Mesenchymal stem cell (in vitro differentiated cells and primary cell): ENCODE results near the gene TBC1D22A.

Source experiments
- DNase-seq: peaks from one replicate; pipeline ENCODE4 v3.0.0-alpha.2; 2013
- H2AFZ ChIP-seq: one replicate; pipeline ENCODE4 v1.6.1; 2013; ENCODE audit warnings: low read depth, mild to moderate bottlenecking, control low read depth, inconsistent platforms, low read length, moderate library complexity
- H2AK5ac ChIP-seq: 2 replicates; pipeline ENCODE4 v1.6.1; 2013; ENCODE audit warnings: low read length, moderate library complexity, mild to moderate bottlenecking, inconsistent platforms; ENCODE audit not compliant: severe bottlenecking
- H2BK120ac ChIP-seq: one replicate; pipeline ENCODE4 v1.6.1; 2013; ENCODE audit warnings: low read depth, mild to moderate bottlenecking, inconsistent platforms, low read length, moderate library complexity
- H2BK12ac ChIP-seq, 2 experiments: one replicate each; pipeline ENCODE4 v1.6.1; 2013; ENCODE audit warnings: inconsistent platforms in 2 of 2, low read length in 2 of 2, mild to moderate bottlenecking in 2 of 2, moderate library complexity in 2 of 2, control low read depth in 1 of 2
- H2BK15ac ChIP-seq: one replicate; pipeline ENCODE4 v1.6.1; 2013; ENCODE audit warnings: mild to moderate bottlenecking, low read depth, inconsistent platforms; ENCODE audit not compliant: poor library complexity, severe bottlenecking
- H2BK5ac ChIP-seq: 2 replicates; pipeline ENCODE4 v1.6.1; 2013; ENCODE audit warnings: low read depth, mild to moderate bottlenecking, low read length, control low read depth, inconsistent platforms; ENCODE audit not compliant: poor library complexity, severe bottlenecking
- H3K14ac ChIP-seq, 2 experiments: one replicate each; pipeline ENCODE4 v1.6.1; 2013; ENCODE audit warnings: inconsistent platforms in 2 of 2, low read length in 2 of 2, control low read depth in 1 of 2, mild to moderate bottlenecking in 1 of 2, moderate library complexity in 1 of 2
- H3K18ac ChIP-seq, 2 experiments: one replicate each; pipeline ENCODE4 v1.6.1; 2013; ENCODE audit warnings: inconsistent platforms in 2 of 2, low read length in 2 of 2, control low read depth in 1 of 2, low read depth in 1 of 2, mild to moderate bottlenecking in 1 of 2
- H3K23ac ChIP-seq, 2 experiments: one replicate each; pipeline ENCODE4 v1.6.1; 2013; ENCODE audit warnings: inconsistent platforms in 2 of 2, low read length in 2 of 2, mild to moderate bottlenecking in 2 of 2, moderate library complexity in 2 of 2, control low read depth in 1 of 2
- H3K27ac ChIP-seq: 2 replicates; pipeline ENCODE4 v1.5.1; 2013; ENCODE audit warnings: mild to moderate bottlenecking, moderate library complexity, low read length, control low read depth, inconsistent platforms; ENCODE audit not compliant: poor library complexity, severe bottlenecking
- H3K27me3 ChIP-seq, 2 experiments: 2 replicates each; pipeline versions ENCODE4 v1.6.1 to v1.7.0; 2013; ENCODE audit warnings: low read length in 2 of 2, mild to moderate bottlenecking in 2 of 2, moderate library complexity in 2 of 2, control low read depth in 1 of 2, inconsistent platforms in 1 of 2; ENCODE audit not compliant: control insufficient read depth in 1 of 2, insufficient read depth in 1 of 2
- H3K36me3 ChIP-seq, 2 experiments: 2 replicates each; pipeline versions ENCODE4 v1.6.1 to v1.7.0; 2013; ENCODE audit warnings: low read length in 2 of 2, control low read depth in 1 of 2, inconsistent platforms in 1 of 2, low read depth in 1 of 2, mild to moderate bottlenecking in 1 of 2; ENCODE audit not compliant: insufficient read depth in 2 of 2, control insufficient read depth in 1 of 2
- H3K4ac ChIP-seq, 2 experiments: one replicate each; pipeline ENCODE4 v1.6.1; 2013; ENCODE audit warnings: inconsistent platforms in 2 of 2, low read length in 2 of 2, mild to moderate bottlenecking in 2 of 2, moderate library complexity in 2 of 2, control low read depth in 1 of 2, low read depth in 1 of 2
- H3K4me1 ChIP-seq: 2 replicates; pipeline ENCODE4 v1.6.1; 2013; ENCODE audit warnings: low read depth, low read length, control low read depth; ENCODE audit not compliant: control insufficient read depth, insufficient read depth
- H3K4me2 ChIP-seq: 2 replicates; pipeline ENCODE4 v1.6.1; 2013; ENCODE audit warnings: low read length, mild to moderate bottlenecking, inconsistent platforms; ENCODE audit not compliant: poor library complexity, severe bottlenecking
- H3K4me3 ChIP-seq, 2 experiments: 2 replicates each; pipeline versions ENCODE4 v1.5.1 to v1.7.0; 2013; ENCODE audit warnings: low read length in 2 of 2, mild to moderate bottlenecking in 2 of 2, control low read depth in 1 of 2, low read depth in 1 of 2; ENCODE audit not compliant: insufficient read depth in 1 of 2
- H3K79me1 ChIP-seq: replicated peaks from 2 replicates; pipeline ENCODE4 v1.6.1; 2013; ENCODE audit warnings: mild to moderate bottlenecking, control low read depth, low read length, inconsistent platforms; ENCODE audit not compliant: poor library complexity, severe bottlenecking
- H3K9ac ChIP-seq: 2 replicates; pipeline ENCODE4 v1.7.0; 2013; ENCODE audit warnings: mild to moderate bottlenecking, low read length, moderate library complexity
- H3K9me3 ChIP-seq: 2 replicates; pipeline ENCODE4 v1.7.0; 2013; ENCODE audit warnings: mild to moderate bottlenecking, low read length; ENCODE audit not compliant: control insufficient read depth
- H4K8ac ChIP-seq: one replicate; pipeline ENCODE4 v1.6.1; 2013; ENCODE audit warnings: inconsistent platforms, mild to moderate bottlenecking, low read length, moderate library complexity
- H4K91ac ChIP-seq: one replicate; pipeline ENCODE4 v1.6.1; 2013; ENCODE audit warnings: mild to moderate bottlenecking, low read length, inconsistent platforms
- WGBS: methylation state at CpG from one replicate; pipeline ENCODE4 v1.1.7; 2013; ENCODE audit warnings: mixed read lengths; 5-methylcytosine and 5-hydroxymethylcytosine counted together

TBC1D22A gene

GRCh38 chr22:47126344-47126811 is 363.9 kb downstream of the TBC1D22A start:
- Histone ChIP-seq H2BK5ac (no peak overlapping the region), H3K79me1 (no peaks in the 10 kb centered on the region), H3K4me1 (peaks cover 10% of the 10 kb centered on the region), H3K23ac (no peak overlapping the region), H2BK120ac (no peak overlapping the region), H2BK12ac (no peak overlapping the region), H4K91ac (no peak overlapping the region), H3K27me3 (no peaks in the 10 kb centered on the region), H3K9ac (no peak overlapping the region), H2BK15ac (no peak overlapping the region), H2AFZ (no peak overlapping the region), H3K9me3 (no peaks in the 10 kb centered on the region), H3K4me3 (no peak overlapping the region), H3K4me2 (no peak overlapping the region), H3K27ac (no peak overlapping the region), H3K36me3 (peaks cover 5 to 17% of the 10 kb centered on the region in 2 experiments), H3K4ac (no peak overlapping the region), H4K8ac (no peak overlapping the region), H3K14ac (no peak overlapping the region), H2AK5ac (no peak overlapping the region), H3K18ac (no peak overlapping the region)
- WGBS = 94% methylated on average over 10 of the region's 10 CpGs
- no peak for DNase-seq

DNA sequence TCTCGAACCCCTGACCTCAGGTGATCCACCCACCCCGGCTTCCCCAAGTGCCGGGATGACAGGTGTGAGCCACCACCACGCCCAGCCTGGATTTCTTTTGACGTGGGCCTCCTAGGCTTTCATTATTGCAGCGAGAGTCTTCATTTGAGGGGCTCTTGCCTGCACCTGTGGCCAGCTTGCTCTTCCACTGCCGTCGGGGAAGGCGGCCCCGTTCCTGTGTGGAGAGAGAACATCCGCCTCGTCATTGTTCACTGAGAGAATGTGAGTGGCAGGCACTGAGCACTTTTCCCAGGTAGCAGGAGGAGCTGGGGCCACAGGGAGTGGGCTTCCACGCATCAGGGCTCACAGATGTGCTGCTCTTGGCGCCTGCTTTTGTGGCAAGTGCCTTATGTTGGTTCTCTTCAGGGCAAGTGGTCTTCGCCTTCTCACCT is 365.0 kb downstream of the TBC1D22A start:
- H3K27me3 ChIP-seq = no peaks in the 10 kb centered on the region
- 95% methylated on average over 12 of the region's 15 CpGs for WGBS

DNA sequence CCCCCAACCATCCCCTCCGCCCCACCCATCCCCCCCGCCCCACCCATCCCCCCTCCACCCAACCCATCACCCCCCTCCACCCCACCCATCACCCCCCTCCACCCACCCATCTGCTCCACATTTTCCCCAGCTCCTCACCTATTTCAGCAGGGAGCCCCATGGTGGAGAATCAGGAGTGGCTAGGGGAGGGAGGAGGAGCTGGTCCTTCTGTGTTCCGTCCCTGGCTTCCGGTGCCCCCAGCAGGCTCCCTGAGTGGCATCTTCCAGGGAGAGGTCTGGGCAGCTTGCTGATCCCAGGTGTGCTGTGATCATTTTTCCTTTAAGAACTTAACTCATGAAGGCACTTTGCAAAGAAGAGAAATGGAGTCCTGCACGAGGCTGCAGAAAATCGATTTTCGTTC is 365.8 kb downstream of the TBC1D22A start:
- Histone ChIP-seq H2BK120ac (no peak overlapping the region), H3K23ac (no peak overlapping the region), H3K27ac (no peak overlapping the region), H3K79me1 (no peaks in the 10 kb centered on the region), H4K91ac (no peak overlapping the region), H3K4me2 (no peak overlapping the region), H3K18ac (no peak overlapping the region), H2BK12ac (no peak overlapping the region), H2BK15ac (no peak overlapping the region), H3K4ac (no peak overlapping the region), H4K8ac (no peak overlapping the region), H2BK5ac (no peak overlapping the region), H3K9ac (no peak overlapping the region), H3K9me3 (no peaks in the 10 kb centered on the region), H3K36me3 (peaks cover 5 to 14% of the 10 kb centered on the region in 2 experiments), H3K14ac (no peak overlapping the region), H3K27me3 (no peaks in the 10 kb centered on the region), H2AK5ac (no peak overlapping the region), H3K4me3 (no peak overlapping the region), H2AFZ (no peak overlapping the region), H3K4me1 (peaks cover 7% of the 10 kb centered on the region)
- WGBS = 100% methylated on average over 5 of the region's 7 CpGs
- DNase-seq = no peak

More for the DNA sequence above, 365.0 kb downstream of the TBC1D22A start:
- peaks cover 10% of the 10 kb centered on the region for H3K4me1 ChIP-seq
- H2BK120ac ChIP-seq = no peak overlapping the region
- no peak overlapping the region for H3K4ac ChIP-seq
- no peak overlapping the region for H2BK5ac ChIP-seq
- no peak overlapping the region for H3K14ac ChIP-seq
- peaks cover 5 to 14% of the 10 kb centered on the region in 2 experiments for H3K36me3 ChIP-seq
- H2BK15ac ChIP-seq = no peak overlapping the region
- H3K79me1 ChIP-seq = no peaks in the 10 kb centered on the region
- H2AFZ ChIP-seq = no peak overlapping the region
- H2BK12ac ChIP-seq = no peak overlapping the region
- H3K4me2 ChIP-seq = no peak overlapping the region
- H3K4me3 ChIP-seq = peak overlapping the region in 1 of 2 experiments; percentile 30
- H2AK5ac ChIP-seq = no peak overlapping the region
- H3K27ac ChIP-seq = no peak overlapping the region
- no peak overlapping the region for H3K18ac ChIP-seq
- H3K9me3 ChIP-seq = no peaks in the 10 kb centered on the region
- no peak for DNase-seq
- H4K8ac ChIP-seq = peak overlapping the region; percentile 57
- no peak overlapping the region for H4K91ac ChIP-seq
- H3K9ac ChIP-seq = no peak overlapping the region
- H3K23ac ChIP-seq = no peak overlapping the region

DNA sequence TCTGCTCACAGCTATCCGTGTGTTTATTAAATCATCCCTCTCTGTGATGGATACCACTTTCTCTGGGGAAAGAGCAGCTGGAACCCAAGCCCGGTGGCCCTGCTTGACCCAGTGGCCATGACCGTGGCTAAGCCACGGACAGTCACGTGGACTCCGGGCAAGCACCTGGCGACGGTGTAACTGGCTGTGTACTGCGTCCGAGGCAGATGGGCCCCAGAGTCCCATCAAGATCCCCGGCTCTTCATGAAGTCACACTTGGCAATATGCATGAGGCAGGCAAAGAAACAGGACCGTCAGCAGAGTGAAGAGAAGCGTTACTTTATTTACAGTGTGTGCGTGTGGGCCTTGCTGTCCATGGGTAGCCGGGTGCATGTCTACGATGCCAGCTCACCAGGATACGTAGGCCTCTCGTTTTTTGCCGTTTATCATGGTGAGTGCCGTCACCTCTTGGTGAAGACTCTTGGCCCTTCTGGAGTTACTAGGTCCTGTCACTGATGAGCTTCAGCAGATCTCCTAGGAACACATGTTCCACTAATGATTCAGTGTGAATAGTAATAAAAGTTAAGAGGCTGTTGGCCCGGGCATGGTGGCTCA is 366.3 kb downstream of the TBC1D22A start:
- Histone ChIP-seq H3K27me3 (no peaks in the 10 kb centered on the region), H3K27ac (no peak overlapping the region), H3K4ac (no peak overlapping the region), H3K4me2 (no peak overlapping the region), H3K36me3 (peaks cover 5 to 14% of the 10 kb centered on the region in 2 experiments), H2BK15ac (no peak overlapping the region), H2AFZ (no peak overlapping the region), H3K79me1 (no peaks in the 10 kb centered on the region), H3K18ac (no peak overlapping the region), H3K9ac (no peak overlapping the region), H2BK5ac (no peak overlapping the region), H3K4me1 (peaks cover 7% of the 10 kb centered on the region), H3K23ac (no peak overlapping the region), H2BK120ac (no peak overlapping the region), H4K8ac (no peak overlapping the region), H2BK12ac (no peak overlapping the region), H3K14ac (no peak overlapping the region), H4K91ac (no peak overlapping the region), H3K4me3 (no peak overlapping the region), H2AK5ac (no peak overlapping the region), H3K9me3 (no peaks in the 10 kb centered on the region)
- DNase-seq = no peak
- 96% methylated on average over 20 of the region's 21 CpGs for WGBS
